HG03565 (cell line): Measurements from ENCODE around the gene ZNF862.

ENCODE experiments used
- ATAC-seq: cut with Tn5 transposase; IDR thresholded peaks from one replicate; pipeline ENCODE4 v1.9.1; 2021; ENCODE audit warnings: mild to moderate bottlenecking, moderate library complexity; ENCODE audit not compliant: unreplicated experiment

Gene ZNF862

DNA sequence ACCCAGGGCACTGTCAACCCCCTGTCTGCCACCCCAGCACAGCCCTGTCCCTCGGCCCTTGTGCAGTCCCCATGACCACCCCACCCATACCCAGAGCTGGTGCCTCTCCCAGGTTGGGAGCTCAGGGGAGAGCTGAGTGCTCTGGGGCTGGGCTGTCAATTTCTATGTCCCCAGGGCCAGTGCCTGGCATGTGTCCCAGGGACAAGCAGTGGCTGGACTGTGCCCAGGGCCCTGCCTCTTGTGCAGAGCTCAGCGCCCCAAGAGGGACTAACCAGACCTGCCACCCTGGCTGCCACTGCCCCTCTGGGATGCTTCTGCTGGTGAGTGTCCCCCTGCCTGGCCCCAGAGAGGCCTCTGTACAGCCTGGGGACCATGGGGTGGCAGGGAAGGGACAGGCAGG, 29.0 kb upstream of the ZNF862 start:
- no peak for ATAC-seq

DNA sequence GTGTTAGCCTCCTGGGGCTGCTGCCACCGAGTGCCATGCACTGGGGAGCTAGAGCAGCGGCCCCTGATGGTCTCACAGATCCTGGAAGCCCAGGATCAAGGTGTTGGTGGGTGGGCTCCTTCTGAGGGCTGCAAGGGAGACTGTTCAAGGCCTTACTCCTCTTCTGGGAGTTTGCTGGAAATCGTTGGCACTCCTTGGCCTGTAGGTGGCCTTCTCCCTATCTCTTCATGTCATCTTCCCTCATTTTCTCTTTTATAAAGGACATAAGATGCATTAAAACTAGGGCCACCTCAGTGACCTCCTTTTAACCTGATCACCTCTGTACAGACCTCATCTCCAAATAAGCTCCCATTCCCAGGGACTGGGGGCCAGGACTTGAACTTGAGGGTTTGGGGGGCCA, 27.0 kb upstream of the ZNF862 start:
- no peak for ATAC-seq

DNA sequence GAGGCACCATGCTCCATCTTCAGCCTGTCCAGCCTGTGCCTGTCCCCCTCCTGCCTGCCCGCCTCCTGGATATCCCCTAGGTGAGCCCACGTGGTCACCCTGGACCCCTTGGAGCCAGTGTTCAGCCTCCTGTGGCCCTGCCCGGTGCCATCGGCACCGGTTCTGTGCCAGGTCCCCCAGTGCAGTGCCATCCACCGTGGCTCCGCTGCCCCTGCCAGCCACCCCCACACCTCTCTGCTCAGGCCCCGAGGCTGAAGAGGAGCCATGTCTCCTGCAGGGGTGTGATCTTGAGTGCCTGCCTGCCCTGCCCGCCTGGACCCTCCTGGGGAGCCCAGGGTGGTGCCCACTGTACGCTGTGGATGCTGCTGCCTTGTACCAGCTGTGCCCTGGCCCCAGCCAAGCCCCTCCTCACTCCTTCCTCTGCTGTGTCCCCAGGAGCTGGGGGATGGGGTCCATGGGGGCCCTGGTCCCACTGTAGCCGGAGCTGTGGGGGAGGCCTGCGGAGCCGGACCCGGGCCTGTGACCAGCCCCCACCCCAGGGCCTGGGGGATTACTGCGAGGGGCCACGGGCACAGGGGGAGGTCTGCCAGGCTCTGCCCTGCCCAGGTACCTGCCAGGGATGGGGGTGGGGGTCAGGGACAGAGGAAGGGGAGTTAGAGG, 26.2 kb upstream of the ZNF862 start:
- no peak for ATAC-seq

DNA sequence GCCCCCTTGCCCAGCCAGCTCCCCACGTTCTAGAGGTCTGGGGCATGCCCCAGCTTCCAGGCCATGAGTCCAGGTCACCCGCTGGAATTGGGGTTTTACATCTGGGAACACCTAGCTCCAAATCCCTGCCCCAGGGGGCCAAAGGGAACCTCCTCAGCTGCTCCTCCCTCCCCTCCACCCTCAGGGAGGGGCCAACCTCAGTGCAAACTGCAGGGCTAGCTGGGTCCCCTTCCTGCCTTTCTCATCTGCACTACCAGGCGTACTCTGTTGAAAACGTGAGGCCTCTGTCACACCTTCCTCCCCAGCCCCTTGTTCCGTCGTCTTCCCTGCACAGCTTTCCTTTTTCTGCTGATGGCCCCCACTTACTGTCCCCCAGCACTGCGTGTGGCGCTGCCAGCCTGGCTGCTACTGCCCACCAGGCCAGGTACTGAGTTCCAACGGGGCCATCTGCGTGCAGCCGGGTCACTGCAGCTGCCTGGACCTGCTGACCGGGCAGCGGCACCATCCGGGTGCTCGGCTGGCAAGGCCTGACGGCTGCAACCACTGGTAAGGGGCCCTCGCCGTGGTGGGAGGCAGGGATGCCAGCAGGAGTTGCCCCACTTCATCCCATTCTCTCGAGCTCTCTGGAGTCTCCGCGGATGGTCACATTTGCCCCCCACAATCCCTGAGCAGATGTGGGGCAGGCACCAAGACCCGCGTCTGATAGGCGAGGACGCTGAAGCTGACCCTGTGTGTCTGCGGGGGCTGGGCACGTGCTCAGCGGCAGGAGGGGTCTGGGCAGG, 24.7 kb upstream of the ZNF862 start:
- ATAC-seq, result no peak

DNA sequence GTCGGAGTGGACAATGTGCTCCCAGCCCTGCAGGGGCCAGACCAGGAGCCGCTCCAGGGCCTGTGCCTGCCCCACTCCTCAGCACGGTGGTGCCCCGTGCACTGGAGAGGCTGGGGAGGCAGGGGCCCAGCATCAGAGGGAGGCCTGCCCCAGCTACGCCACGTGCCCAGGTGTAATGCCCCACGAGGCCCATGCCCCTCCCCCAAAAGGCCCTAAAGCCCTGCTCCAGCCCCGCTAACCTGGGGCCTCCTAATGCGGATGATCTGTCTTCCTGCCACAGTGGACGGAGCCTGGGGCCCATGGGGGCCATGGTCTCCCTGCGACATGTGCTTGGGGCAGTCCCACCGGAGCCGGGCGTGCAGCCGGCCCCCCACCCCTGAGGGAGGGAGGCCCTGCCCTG, 23.7 kb upstream of the ZNF862 start:
- ATAC-seq, result no peak

DNA sequence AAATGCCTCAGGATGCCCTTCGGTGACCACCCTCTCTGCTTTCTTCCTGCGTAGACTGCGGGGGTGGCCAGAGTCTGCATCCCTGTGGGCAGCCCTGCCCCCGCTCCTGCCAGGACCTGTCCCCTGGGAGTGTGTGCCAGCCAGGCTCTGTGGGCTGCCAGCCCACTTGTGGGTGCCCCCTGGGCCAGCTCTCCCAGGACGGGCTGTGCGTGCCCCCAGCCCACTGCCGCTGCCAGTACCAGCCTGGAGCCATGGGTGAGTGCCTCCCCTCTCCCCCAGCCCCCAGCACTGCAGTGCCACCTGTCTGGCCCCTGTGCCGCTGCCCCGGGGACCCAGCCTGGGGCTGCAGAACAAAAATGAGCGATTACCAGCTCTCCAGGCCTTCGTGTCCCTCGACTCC, 23.1 kb upstream of the ZNF862 start:
- no peak for ATAC-seq

DNA sequence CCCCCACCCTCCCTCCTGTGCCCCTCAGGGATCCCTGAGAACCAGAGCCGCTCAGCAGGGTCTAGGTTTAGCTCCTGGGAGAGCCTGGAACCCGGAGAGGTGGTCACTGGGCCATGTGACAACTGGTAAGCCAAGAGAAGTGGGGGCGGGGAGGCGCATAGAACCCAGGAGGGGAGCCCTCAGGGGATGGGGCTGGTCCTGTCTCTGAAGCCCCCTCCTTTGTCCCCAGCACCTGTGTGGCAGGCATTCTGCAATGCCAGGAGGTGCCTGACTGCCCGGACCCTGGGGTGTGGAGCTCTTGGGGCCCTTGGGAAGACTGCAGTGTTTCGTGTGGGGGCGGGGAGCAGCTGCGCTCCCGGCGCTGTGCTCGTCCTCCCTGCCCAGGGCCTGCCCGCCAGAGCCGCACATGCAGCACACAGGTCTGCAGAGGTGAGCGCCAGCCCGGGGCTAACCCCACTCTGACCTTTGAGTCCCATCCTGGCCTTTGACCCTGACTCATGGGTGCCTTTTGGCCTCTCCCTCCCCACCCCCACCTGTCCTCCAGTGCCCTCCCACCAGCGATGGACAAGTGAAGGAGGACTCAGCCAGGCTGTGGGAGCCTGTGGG, 22.4 kb upstream of the ZNF862 start:
- no peak for ATAC-seq

DNA sequence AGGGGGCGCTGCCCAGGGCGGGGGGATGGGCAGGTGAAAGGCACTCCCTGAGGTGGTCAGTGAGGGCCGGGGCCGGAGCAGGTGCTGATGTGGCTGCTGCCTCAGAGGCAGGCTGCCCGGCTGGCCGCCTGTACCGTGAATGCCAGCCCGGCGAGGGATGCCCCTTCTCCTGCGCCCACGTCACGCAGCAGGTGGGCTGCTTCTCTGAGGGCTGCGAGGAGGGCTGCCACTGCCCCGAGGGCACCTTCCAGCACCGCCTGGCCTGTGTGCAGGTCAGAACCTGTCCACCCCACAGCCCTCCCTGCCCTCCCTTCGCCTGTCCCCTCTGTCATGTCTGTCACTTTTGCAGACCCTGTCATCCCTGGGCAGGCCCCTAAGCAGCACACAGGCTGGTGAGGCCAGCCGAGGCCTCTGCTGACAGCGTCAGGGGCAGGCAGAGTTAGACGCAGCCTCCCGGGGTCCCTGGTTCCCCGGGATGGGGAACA, 21.9 kb upstream of the ZNF862 start:
- ATAC-seq, result no peak

DNA sequence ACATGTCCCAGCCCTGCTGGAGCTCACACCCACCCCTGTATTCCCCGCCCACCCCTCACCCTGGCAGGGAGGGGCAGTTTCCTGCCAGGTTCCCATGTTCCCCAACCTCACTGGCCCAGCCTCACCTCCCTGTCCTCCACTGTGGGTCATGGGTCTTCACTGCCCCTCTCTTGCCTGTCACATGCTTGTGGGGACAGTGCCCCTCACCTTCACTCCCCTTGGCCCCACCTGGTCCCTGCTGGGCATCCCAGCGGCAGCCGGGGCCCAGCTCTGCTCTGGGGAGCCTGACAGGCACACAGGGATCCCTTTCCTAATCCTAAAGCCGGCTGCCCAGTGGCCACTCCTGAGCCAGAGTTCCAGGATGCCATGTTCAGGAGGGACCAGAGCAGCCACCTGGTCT, 21.4 kb upstream of the ZNF862 start:
- no peak for ATAC-seq

DNA sequence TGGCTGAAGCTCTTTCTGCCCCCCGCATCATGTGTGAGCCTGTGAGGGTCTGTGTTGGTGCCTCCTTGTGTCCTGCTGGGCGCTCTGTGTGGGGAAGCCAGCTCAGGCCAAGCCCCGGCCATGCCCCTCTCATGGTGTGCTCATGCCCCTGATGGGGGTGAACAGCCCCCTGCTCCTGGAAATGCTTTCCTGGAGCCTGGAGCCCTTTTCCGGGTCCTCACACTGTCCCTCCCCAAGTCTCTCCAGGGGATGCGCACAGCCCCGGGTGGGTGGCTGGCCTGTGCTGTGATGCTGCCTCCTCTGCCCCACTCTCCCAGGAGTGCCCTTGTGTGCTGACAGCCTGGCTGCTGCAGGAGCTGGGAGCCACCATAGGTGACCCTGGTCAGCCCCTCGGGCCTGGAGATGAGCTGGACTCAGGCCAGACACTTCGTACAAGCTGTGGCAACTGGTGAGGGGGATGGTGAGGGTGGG, 20.8 kb upstream of the ZNF862 start:
- ATAC-seq, result no peak

DNA sequence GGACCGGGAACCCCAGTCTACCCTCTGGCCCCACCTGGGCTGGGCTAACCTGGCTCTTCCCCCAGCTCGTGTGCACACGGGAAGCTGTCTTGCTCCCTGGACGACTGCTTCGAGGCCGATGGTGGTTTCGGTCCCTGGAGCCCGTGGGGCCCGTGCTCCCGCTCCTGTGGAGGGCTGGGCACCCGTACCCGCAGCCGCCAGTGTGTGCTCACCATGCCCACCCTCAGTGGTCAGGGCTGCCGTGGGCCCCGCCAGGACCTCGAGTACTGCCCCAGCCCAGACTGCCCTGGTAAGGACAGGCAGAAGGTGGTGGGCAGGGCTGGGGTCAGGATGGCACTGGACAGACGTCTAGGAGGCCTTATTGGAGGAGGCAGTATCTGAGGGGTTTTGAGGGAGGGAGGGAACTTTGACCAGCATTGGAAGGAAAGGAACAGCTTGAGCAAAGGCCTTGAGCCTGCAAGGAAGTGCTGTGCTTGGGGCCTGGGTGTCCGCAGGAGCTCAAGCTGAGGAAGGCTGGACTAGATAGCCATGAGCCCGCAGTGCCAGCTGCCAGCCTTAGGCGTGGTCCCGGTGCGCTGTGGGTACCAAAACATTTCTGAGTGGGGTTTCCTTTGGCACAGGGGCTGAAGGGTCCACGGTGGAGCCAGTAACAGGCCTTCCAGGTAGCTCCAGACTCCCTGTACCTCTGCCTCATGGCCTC, 20.2 kb upstream of the ZNF862 start:
- no peak for ATAC-seq

DNA sequence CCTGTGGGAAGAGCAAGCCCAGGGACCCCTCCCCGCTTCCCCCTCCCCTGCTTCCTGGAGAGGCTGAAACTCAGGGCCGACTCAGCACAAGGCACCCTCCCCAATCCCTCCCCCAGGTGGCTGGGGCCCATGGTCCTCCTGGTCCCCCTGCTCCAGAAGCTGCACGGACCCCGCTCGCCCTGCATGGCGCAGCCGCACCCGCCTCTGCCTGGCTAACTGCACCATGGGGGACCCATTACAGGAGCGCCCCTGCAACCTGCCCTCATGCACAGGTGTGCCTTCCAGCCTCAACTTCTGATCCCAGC, 19.7 kb upstream of the ZNF862 start:
- no peak for ATAC-seq

DNA sequence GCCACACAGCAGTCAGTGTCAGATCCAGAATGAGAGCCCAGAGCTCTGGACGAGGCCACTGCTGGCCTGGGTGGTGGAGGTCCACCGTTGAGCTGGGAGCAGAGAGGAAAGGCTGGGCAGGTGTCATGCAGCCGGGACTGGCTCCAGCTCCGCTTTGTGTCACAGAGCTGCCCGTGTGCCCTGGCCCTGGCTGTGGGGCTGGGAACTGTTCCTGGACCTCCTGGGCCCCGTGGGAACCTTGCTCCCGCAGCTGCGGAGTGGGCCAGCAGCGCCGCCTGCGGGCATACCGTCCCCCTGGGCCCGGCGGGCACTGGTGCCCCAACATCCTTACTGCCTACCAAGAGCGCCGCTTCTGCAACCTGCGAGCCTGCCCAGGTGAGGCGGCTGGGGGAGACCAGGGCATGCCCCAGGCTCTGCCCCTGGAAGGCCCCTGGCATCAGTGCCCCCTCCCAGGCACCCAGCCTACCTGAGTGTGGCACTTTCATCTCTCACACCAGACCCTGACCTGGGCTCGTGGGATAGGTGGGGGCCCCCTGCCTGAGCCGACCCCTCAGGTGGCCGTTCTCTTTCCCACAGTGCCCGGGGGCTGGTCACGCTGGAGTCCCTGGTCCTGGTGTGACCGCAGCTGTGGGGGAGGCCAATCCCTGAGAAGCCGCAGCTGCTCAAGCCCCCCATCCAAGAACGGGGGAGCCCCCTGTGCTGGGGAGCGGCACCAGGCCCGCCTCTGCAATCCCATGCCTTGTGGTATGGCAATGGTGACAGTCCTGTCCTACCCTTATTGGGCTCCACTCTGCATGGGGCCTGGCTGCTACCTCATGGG, 18.8 kb upstream of the ZNF862 start:
- no peak for ATAC-seq

DNA sequence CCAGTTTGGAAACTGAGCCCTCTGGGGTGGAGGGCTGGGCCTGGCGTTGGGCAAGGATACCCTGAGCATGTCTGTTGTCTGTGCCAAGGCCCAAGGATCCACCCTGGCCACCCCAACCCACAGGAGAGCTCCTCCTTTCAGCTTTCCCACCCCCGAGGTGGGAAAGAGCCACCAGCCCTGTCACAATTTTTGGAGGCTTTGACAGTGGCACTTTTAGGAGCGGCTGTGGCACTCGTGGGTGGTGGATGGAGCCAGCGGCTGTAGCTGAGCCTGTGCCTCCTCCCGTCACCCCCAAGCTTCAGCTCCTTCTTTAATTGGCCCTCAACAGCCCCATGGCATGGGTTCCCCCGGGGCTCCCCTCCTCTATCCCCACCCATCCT, 18.2 kb upstream of the ZNF862 start:
- ATAC-seq, result no peak

DNA sequence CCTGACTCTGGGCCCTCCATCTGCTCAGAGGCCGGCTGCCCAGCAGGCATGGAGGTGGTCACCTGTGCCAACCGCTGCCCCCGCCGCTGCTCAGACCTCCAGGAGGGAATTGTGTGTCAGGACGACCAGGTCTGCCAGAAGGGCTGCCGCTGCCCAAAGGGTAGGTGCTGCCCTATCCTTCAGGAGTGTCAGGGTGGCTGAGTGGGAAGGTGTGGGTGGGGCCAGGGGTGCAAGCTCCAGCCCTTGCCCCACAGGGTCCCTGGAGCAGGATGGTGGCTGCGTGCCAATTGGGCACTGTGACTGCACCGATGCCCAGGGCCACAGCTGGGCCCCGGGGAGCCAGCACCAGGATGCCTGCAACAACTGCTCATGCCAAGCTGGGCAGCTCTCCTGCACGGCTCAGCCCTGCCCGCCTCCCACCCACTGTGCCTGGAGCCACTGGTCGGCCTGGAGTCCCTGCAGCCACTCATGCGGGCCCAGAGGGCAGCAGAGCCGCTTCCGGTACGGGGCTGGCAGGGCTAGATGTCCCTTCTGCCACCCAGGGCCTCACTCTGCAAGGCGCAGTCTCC, 17.5 kb upstream of the ZNF862 start:
- no peak for ATAC-seq

DNA sequence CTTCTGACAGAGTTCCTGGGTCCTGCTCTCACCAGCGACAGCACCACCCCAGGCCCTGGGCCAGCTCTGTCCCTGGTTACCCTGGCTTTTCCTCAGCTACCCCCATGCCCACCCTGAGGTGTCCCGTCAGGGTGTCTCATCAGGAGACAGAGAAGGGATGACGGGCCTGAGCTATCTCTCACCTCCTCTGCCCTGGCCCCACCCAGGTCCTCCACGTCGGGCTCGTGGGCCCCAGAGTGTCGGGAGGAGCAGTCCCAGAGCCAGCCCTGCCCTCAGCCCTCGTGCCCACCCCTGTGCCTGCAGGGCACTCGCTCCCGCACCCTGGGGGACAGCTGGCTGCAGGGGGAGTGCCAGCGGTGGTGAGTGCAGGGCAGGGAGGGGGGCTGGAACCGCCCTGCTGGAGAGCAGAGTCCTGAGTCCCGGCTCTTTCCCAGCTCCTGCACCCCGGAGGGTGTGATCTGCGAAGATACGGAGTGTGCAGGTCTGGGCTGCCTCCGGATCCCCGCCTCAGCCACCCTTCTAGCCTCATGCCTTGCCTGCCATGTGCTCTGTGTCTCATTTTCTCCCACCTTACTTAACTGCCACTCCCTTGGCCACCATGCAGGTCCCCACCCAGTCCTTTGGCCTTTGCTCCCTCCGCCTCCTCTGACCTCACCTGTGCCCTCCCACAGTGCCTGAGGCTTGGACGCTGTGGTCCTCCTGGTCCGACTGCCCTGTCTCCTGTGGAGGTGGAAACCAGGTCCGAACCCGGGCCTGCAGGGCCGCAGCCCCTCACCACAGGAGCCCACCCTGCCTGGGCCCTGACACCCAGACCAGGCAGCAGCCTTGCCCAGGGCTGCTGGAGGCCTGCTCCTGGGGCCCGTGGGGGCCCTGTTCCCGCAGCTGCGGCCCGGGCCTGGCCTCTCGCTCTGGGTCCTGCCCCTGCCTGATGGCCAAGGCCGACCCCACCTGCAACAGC, 16.7 kb upstream of the ZNF862 start:
- ATAC-seq, result no peak

DNA sequence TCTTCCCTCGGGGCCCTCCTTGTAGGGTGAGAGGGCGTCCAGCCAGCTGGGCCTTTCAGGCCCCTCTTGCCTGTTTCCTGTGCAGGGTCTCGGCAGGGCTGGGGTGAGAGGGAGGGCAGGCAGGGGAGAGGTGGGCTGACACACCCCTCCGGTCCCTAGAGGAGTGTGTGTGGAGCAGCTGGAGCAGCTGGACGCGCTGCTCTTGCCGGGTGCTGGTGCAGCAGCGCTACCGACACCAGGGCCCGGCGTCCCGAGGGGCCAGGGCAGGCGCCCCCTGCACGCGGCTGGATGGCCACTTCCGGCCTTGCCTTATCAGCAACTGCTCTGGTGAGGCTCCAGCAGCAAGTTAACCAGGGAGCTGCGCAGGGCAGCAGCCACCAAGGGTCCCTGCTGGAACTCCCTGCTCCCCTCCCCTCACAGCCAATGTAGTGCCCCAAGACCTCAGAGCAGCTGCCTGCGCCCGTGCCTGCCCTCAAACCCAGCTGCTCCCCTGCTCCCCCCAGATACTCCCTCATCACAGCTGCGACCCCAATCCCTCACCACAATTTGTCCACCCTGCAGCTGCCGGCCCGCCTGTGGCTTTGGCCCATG, 15.7 kb upstream of the ZNF862 start:
- no peak for ATAC-seq

DNA sequence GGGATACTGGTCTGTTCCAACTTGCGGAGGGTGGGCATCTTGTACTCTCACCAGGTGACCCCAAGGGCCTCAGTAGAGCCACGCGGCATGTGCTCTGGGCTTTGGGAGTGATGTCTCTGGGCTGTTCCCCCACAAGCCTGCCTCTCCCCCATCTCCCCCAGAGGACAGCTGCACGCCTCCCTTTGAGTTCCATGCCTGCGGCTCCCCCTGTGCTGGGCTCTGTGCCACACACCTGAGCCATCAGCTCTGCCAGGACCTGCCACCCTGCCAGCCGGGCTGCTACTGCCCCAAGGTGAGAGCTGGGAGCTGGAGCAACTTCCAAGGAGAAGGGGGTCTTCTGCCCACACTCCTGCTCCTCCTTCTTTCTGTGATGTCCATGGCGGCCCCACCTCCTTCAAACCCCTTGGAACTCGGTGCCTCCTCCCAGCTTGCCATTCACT, 15.0 kb upstream of the ZNF862 start:
- ATAC-seq, result no peak

DNA sequence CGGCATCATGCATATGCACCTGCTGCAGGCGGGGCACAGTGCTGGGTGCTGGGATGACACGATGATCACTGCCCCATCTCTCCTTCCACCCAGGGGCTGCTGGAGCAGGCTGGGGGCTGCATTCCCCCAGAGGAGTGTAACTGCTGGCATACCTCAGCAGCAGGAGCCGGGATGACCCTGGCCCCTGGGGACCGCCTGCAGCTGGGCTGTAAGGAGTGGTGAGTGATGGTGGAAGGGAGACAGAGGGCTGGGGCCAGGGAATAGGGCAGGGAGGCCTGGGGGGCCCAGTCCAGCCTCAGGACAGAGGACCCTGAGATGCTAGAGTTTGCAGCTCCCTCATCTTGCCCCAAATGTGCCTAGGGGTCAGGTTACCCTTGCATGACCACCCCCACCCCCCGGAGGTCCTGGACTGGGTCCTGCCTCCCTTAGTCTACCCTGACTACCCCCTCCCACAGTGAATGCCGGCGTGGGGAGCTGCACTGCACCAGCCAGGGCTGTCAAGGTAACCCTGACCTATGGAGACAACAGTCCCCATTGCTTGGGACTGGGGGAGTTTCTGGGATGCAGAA, 14.5 kb upstream of the ZNF862 start:
- no peak for ATAC-seq
